Measurements from ENCODE around the gene ZSCAN2. TPM values are rescaled to one million over a fixed set of nuclear protein-coding genes. Genes with fewer than 3 reads are reported as not detected.
"Not testable (repeated sequence)": the region's sequence is repeated elsewhere in the genome, so short reads cannot be mapped to it uniquely, and the experiment has no call there.

ZSCAN2 gene
- 17.7 TPM for total RNA-seq
- polyA plus RNA-seq = 8.4 TPM
- long read RNA-seq, donor 1 = 0 reads
- long read RNA-seq, donor 2 = 0 reads
- long read RNA-seq, donor 3, partial matches to known transcripts = 0 of 10 reads
- long read RNA-seq, donor 3, other reads (novel, unspliced or antisense) = 0 of 10 reads
- long read RNA-seq, donor 4, partial matches to known transcripts = 0 of 1 reads
- long read RNA-seq, donor 4, other reads (novel, unspliced or antisense) = 0 of 1 reads
- long read RNA-seq, donor 5, partial matches to known transcripts = 0 of 3 reads
- long read RNA-seq, donor 5, other reads (novel, unspliced or antisense) = 0 of 3 reads
- long read RNA-seq, donor 6, partial matches to known transcripts = 0 of 1 reads
- long read RNA-seq, donor 6, other reads (novel, unspliced or antisense) = 0 of 1 reads
- long read RNA-seq, donor 7, partial matches to known transcripts = 0 of 1 reads
- long read RNA-seq, donor 7, other reads (novel, unspliced or antisense) = 0 of 1 reads
- long read RNA-seq, donor 8, partial matches to known transcripts = 0 of 3 reads
- long read RNA-seq, donor 8, other reads (novel, unspliced or antisense) = 0 of 3 reads
- long read RNA-seq, donor 9, partial matches to known transcripts = 0 of 10 reads
- long read RNA-seq, donor 9, other reads (novel, unspliced or antisense) = 6 of 10 reads
- long read RNA-seq, donor 10, partial matches to known transcripts = 0 of 1 reads
- long read RNA-seq, donor 10, other reads (novel, unspliced or antisense) = 0 of 1 reads

GRCh38 chr15:84600687-84601554, at the start of gene ZSCAN2:
TSS of gene ZSCAN2 (plus strand) at chr15:84601009. CDS start at chr15:84603928, 2,919 bp downstream.
- WGBS = under 1% methylated on average over 68 of the region's 68 CpGs
- Histone ChIP-seq H3K9me3 (ENCODE audit: control insufficient read depth in 2 of 2, insufficient read depth in 1 of 2, low read length in 1 of 2) (no peaks in the 10 kb centered on the region), H3K27ac (ENCODE audit: low read depth in 1 of 2, low read length in 1 of 2) (peak within 1 kb of the TSS; percentile 77 to 83), H3K4me1 (ENCODE audit: control insufficient read depth in 2 of 2, insufficient read depth in 2 of 2, low read length in 2 of 2) (peaks cover 23 to 40% of the 10 kb centered on the region in 2 donors), H3K36me3 (ENCODE audit: control insufficient read depth in 2 of 2, insufficient read depth in 2 of 2, low read length in 1 of 2) (peaks cover 16 to 21% of the 10 kb centered on the region in 2 donors), H3K27me3 (ENCODE audit: control insufficient read depth in 2 of 2, insufficient read depth in 1 of 2, low read length in 1 of 2) (no peaks in the 10 kb centered on the region), H3K4me3 (ENCODE audit: low read length in 2 of 2) (peak within 1 kb of the TSS; percentile 98)
- DNase-seq (ENCODE audit: low read depth in 6 of 9, low spot score in 9 of 9) = peak; percentile 83 to 97 (median 90)

- H3K27me3 ChIP-seq (ENCODE audit: control insufficient read depth in 2 of 2, insufficient read depth in 1 of 2, low read length in 1 of 2); H3K27ac ChIP-seq (ENCODE audit: low read depth in 1 of 2, low read length in 1 of 2); H3K36me3 ChIP-seq (ENCODE audit: control insufficient read depth in 2 of 2, insufficient read depth in 2 of 2, low read length in 1 of 2); DNase-seq (ENCODE audit: low read depth in 6 of 9, low spot score in 9 of 9); H3K4me1 ChIP-seq (ENCODE audit: control insufficient read depth in 2 of 2, insufficient read depth in 2 of 2, low read length in 2 of 2); H3K4me3 ChIP-seq (ENCODE audit: low read length in 2 of 2); H3K9me3 ChIP-seq (ENCODE audit: control insufficient read depth in 2 of 2, insufficient read depth in 1 of 2, low read length in 1 of 2): not testable (repeated sequence)
- WGBS = 100% methylated on average over 2 of the region's 2 CpGs
These were observed 49.2 kb upstream of the ZSCAN2 start for GRCh38 chr15:84551624-84552023.

- peaks cover 0 to 2% of the 10 kb centered on the region in 2 donors for H3K4me1 ChIP-seq (ENCODE audit: control insufficient read depth in 2 of 2, insufficient read depth in 2 of 2, low read length in 2 of 2)
- no peaks in the 10 kb centered on the region for H3K9me3 ChIP-seq (ENCODE audit: control insufficient read depth in 2 of 2, insufficient read depth in 1 of 2, low read length in 1 of 2)
- no peaks in the 10 kb centered on the region for H3K27me3 ChIP-seq (ENCODE audit: control insufficient read depth in 2 of 2, insufficient read depth in 1 of 2, low read length in 1 of 2)
- H3K27ac ChIP-seq (ENCODE audit: low read depth in 1 of 2, low read length in 1 of 2) = no peak overlapping the region
- 100% methylated on average over 1 of the region's 1 CpG for WGBS
- H3K36me3 ChIP-seq (ENCODE audit: control insufficient read depth in 2 of 2, insufficient read depth in 2 of 2, low read length in 1 of 2) = no peaks in the 10 kb centered on the region
- no peak overlapping the region for H3K4me3 ChIP-seq (ENCODE audit: low read length in 2 of 2)
- DNase-seq (ENCODE audit: low read depth in 6 of 9, low spot score in 9 of 9) = no peak
These were observed 47.9 kb upstream of the ZSCAN2 start for GRCh38 chr15:84552896-84553295.

DNA sequence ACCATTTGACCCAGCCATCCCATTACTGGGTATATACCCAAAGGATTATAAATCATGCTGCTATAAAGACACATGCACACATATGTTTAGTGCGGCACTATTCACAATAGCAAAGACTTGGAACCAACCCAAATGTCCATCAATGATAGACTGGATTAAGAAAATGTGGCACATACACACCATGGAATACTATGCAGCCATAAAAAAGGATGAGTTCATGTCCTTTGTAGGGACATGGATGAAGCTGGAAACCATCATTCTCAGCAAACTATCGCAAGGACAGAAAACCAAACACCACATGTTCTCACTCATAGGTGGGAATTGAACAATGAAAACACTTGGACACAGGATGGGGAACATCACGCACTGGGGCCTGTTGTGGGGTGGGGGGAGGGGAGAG, 44.1 kb upstream of the ZSCAN2 start:
- H3K27me3 ChIP-seq (ENCODE audit: control insufficient read depth in 2 of 2, insufficient read depth in 1 of 2, low read length in 1 of 2); H3K36me3 ChIP-seq (ENCODE audit: control insufficient read depth in 2 of 2, insufficient read depth in 2 of 2, low read length in 1 of 2); H3K27ac ChIP-seq (ENCODE audit: low read depth in 1 of 2, low read length in 1 of 2); H3K9me3 ChIP-seq (ENCODE audit: control insufficient read depth in 2 of 2, insufficient read depth in 1 of 2, low read length in 1 of 2); H3K4me1 ChIP-seq (ENCODE audit: control insufficient read depth in 2 of 2, insufficient read depth in 2 of 2, low read length in 2 of 2); H3K4me3 ChIP-seq (ENCODE audit: low read length in 2 of 2); DNase-seq (ENCODE audit: low read depth in 6 of 9, low spot score in 9 of 9): not testable (repeated sequence)
- WGBS = 97% methylated on average over 3 of the region's 3 CpGs

DNA sequence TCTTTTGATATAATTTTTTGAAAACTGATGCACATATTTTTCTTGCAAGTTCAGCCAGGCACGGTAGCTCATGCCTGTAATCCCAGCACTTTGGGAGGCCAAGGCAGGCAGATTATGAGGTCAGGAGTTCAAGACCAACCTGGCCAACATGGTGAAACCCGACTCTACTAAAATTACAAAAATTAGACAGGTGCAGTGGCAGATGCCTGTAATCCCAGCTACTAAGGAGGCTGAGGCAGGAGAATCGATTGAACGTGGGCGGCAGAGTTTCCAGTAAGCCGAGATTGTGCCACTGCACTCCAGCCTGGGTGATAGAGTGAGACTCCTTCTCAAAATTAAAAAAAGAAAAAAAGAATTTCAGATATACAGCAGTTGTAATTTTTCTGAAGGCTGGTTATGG, 32.8 kb upstream of the ZSCAN2 start:
- not testable (repeated sequence) for H3K27me3 ChIP-seq (ENCODE audit: control insufficient read depth in 2 of 2, insufficient read depth in 1 of 2, low read length in 1 of 2); H3K4me3 ChIP-seq (ENCODE audit: low read length in 2 of 2); DNase-seq (ENCODE audit: low read depth in 6 of 9, low spot score in 9 of 9); H3K4me1 ChIP-seq (ENCODE audit: control insufficient read depth in 2 of 2, insufficient read depth in 2 of 2, low read length in 2 of 2); H3K9me3 ChIP-seq (ENCODE audit: control insufficient read depth in 2 of 2, insufficient read depth in 1 of 2, low read length in 1 of 2); H3K27ac ChIP-seq (ENCODE audit: low read depth in 1 of 2, low read length in 1 of 2); H3K36me3 ChIP-seq (ENCODE audit: control insufficient read depth in 2 of 2, insufficient read depth in 2 of 2, low read length in 1 of 2)
- 96% methylated on average over 6 of the region's 6 CpGs for WGBS

DNA sequence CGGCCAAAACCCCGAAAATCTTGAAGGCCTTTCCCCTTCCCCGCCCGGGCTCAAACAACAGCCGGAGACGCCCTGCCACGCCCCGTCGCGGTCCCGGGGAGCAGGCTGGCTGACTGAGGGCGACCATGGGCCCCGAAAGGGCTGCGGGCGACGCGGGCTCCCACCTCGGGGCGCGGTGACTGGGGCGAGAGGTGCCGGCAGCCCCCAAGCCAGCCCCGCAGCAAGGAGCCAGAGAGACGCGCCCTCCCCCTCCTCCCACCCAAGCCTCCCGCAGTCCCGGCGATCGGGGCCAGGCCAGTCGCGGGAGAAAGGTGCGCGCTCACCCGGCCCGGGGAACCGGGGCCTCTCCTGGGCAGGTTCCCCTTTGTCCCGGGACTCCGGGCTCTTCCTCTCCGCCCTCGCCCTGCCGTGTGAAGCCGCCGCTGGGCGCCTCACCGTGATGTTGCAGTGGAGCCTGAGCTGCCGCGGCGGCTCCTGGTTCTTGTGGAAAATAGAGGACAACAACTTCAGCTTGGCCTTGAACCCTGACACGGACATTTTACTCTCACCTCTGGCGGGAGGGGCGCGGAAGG, 30.6 kb upstream of the ZSCAN2 start:
- Histone ChIP-seq H3K27ac (ENCODE audit: low read depth in 1 of 2, low read length in 1 of 2) (peak overlapping the region; percentile 19 to 74), H3K4me1 (ENCODE audit: control insufficient read depth in 2 of 2, insufficient read depth in 2 of 2, low read length in 2 of 2) (peaks cover 0 to 4% of the 10 kb centered on the region in 2 donors), H3K36me3 (ENCODE audit: control insufficient read depth in 2 of 2, insufficient read depth in 2 of 2, low read length in 1 of 2) (no peaks in the 10 kb centered on the region), H3K4me3 (ENCODE audit: low read length in 2 of 2) (peak overlapping the region; percentile 70 to 75), H3K9me3 (ENCODE audit: control insufficient read depth in 2 of 2, insufficient read depth in 1 of 2, low read length in 1 of 2) (no peaks in the 10 kb centered on the region), H3K27me3 (ENCODE audit: control insufficient read depth in 2 of 2, insufficient read depth in 1 of 2, low read length in 1 of 2) (no peaks in the 10 kb centered on the region)
- DNase-seq (ENCODE audit: low read depth in 6 of 9, low spot score in 9 of 9) = peak in 7 of 9 donors; percentile 13 to 64 (median 33)
- under 1% methylated on average over 52 of the region's 52 CpGs for WGBS

GRCh38 chr15:84572231-84572630, 28.6 kb upstream of the ZSCAN2 start:
- Histone ChIP-seq H3K27me3 (ENCODE audit: control insufficient read depth in 2 of 2, insufficient read depth in 1 of 2, low read length in 1 of 2) (no peaks in the 10 kb centered on the region), H3K27ac (ENCODE audit: low read depth in 1 of 2, low read length in 1 of 2) (no peak overlapping the region), H3K9me3 (ENCODE audit: control insufficient read depth in 2 of 2, insufficient read depth in 1 of 2, low read length in 1 of 2) (no peaks in the 10 kb centered on the region), H3K4me3 (ENCODE audit: low read length in 2 of 2) (no peak overlapping the region), H3K4me1 (ENCODE audit: control insufficient read depth in 2 of 2, insufficient read depth in 2 of 2, low read length in 2 of 2) (peaks cover 0 to 4% of the 10 kb centered on the region in 2 donors), H3K36me3 (ENCODE audit: control insufficient read depth in 2 of 2, insufficient read depth in 2 of 2, low read length in 1 of 2) (no peaks in the 10 kb centered on the region)
- no peak for DNase-seq (ENCODE audit: low read depth in 6 of 9, low spot score in 9 of 9)
- 96% methylated on average over 4 of the region's 4 CpGs for WGBS

GRCh38 chr15:84575493-84575892, 25.3 kb upstream of the ZSCAN2 start:
- H3K27ac ChIP-seq (ENCODE audit: low read depth in 1 of 2, low read length in 1 of 2) = no peak overlapping the region
- 97% methylated on average over 4 of the region's 4 CpGs for WGBS
- no peaks in the 10 kb centered on the region for H3K4me1 ChIP-seq (ENCODE audit: control insufficient read depth in 2 of 2, insufficient read depth in 2 of 2, low read length in 2 of 2)
- no peaks in the 10 kb centered on the region for H3K9me3 ChIP-seq (ENCODE audit: control insufficient read depth in 2 of 2, insufficient read depth in 1 of 2, low read length in 1 of 2)
- no peak for DNase-seq (ENCODE audit: low read depth in 6 of 9, low spot score in 9 of 9)
- no peak overlapping the region for H3K4me3 ChIP-seq (ENCODE audit: low read length in 2 of 2)
- H3K27me3 ChIP-seq (ENCODE audit: control insufficient read depth in 2 of 2, insufficient read depth in 1 of 2, low read length in 1 of 2) = no peaks in the 10 kb centered on the region
- no peaks in the 10 kb centered on the region for H3K36me3 ChIP-seq (ENCODE audit: control insufficient read depth in 2 of 2, insufficient read depth in 2 of 2, low read length in 1 of 2)

Data from thymus (tissue), 14 donors.